K562 (cell line): Measurements from ENCODE around the gene ZNF862. TPM values are rescaled to one million over a fixed set of nuclear protein-coding genes. Genes with fewer than 3 reads are reported as not detected.

Experiments
- ASH1L ChIP-seq: fragments of 450-650 bp; IDR thresholded peaks from 2 replicates; pipeline ENCODE4 v1.6.1; 2018; ENCODE audit warnings: borderline replicate concordance, mild to moderate bottlenecking, low read depth; ENCODE audit not compliant: partially characterized antibody
- CBX3 ChIP-seq, 2 experiments: IDR thresholded peaks; 1 replicate in 1 of 2; 2 replicates in 1 of 2; pipeline ENCODE4 v1.6.1; 2012; ENCODE audit warnings: inconsistent platforms in 2 of 2, low read length in 2 of 2, borderline replicate concordance in 1 of 2, control low read depth in 1 of 2
- CREM ChIP-seq: IDR thresholded peaks from 2 replicates; pipeline ENCODE4 v1.6.1; 2014; ENCODE audit warnings: antibody characterized with exemption, low read depth
- CXXC5 ChIP-seq: fragments of 250-450 bp; sonication (Bioruptor Pico); IDR thresholded peaks from 2 replicates; pipeline ENCODE4 v1.8.0; 2022; ENCODE audit warnings: inconsistent platforms, mild to moderate bottlenecking, moderate library complexity
- HOMEZ ChIP-seq: fragments of 250-450 bp; sonication (Bioruptor Pico); IDR thresholded peaks from 2 replicates; pipeline ENCODE4 v1.4.0; 2020; ENCODE audit warnings: mild to moderate bottlenecking, moderate library complexity
- JUND ChIP-seq, 2 experiments: IDR thresholded peaks; 2 replicates in 1 of 2; 3 replicates in 1 of 2; pipeline ENCODE4 v1.6.1; 2011; ENCODE audit warnings: borderline replicate concordance in 2 of 2, low read depth in 2 of 2, low read length in 2 of 2, improper control_type of control experiment in 1 of 2, missing biosample characterization in 1 of 2, missing genetic modification characterization in 1 of 2, missing genetic modification reagents in 1 of 2
- PBX2 ChIP-seq, 2 experiments: IDR thresholded peaks in 1 of 2; conservative IDR thresholded peaks in 1 of 2; 2 replicates each; pipeline ENCODE4 v1.6.1; 2016; ENCODE audit warnings: low read depth in 2 of 2, mild to moderate bottlenecking in 1 of 2, missing compliant biosample characterization in 1 of 2, missing genetic modification characterization in 1 of 2, moderate library complexity in 1 of 2
- PTBP1 ChIP-seq: fragments of 200-400 bp; formaldehyde crosslinking; IDR thresholded peaks from 2 replicates; pipeline ENCODE4 v1.6.1; 2017; ENCODE audit warnings: low read depth, low read length
- RBFOX2 ChIP-seq: fragments of 200-400 bp; formaldehyde crosslinking; IDR thresholded peaks from 2 replicates; pipeline ENCODE4 v1.6.1; 2017; ENCODE audit warnings: low read depth, mild to moderate bottlenecking, low read length, moderate library complexity
- RBM25 ChIP-seq: fragments of 200-400 bp; formaldehyde crosslinking; IDR thresholded peaks from 2 replicates; pipeline ENCODE4 v1.6.1; 2018; ENCODE audit warnings: low read length, low read depth, moderate library complexity; ENCODE audit not compliant: severe bottlenecking
- TAF1 ChIP-seq: IDR thresholded peaks from 2 replicates; pipeline ENCODE4 v1.6.1; 2011; ENCODE audit warnings: mild to moderate bottlenecking, low read length, moderate library complexity; ENCODE audit not compliant: insufficient read depth, control insufficient read depth, severe bottlenecking; ENCODE audit errors: extremely low read depth
- VEZF1 ChIP-seq: fragments of 200-800 bp; sonication (Bioruptor generic); IDR thresholded peaks from 2 replicates; pipeline ENCODE4 v1.6.1; 2017; ENCODE audit warnings: missing genetic modification characterization, missing compliant biosample characterization
- ZBTB17 ChIP-seq: fragments of 450-650 bp; formaldehyde crosslinking; IDR thresholded peaks from 2 replicates; pipeline ENCODE4 v1.4.0; 2020; ENCODE audit warnings: mild to moderate bottlenecking
- ZFP30 ChIP-seq: fragments of 250-450 bp; sonication (Bioruptor Pico); IDR thresholded peaks from 2 replicates; pipeline ENCODE4 v1.8.0; 2022; ENCODE audit warnings: moderate library complexity, mild to moderate bottlenecking, inconsistent platforms, borderline replicate concordance
- ZNF217 ChIP-seq: sonication (generic); formaldehyde crosslinking; IDR thresholded peaks from 2 replicates; pipeline ENCODE4 v1.8.0; 2022; ENCODE audit warnings: mild to moderate bottlenecking, missing genetic modification reagents
- ZNF224 ChIP-seq: sonication (generic); formaldehyde crosslinking; IDR thresholded peaks from 2 replicates; pipeline ENCODE4 v1.8.0; 2022; ENCODE audit warnings: mild to moderate bottlenecking, missing genetic modification reagents
- ZNF347 ChIP-seq: fragments of 450-650 bp; formaldehyde crosslinking; IDR thresholded peaks from 2 replicates; pipeline ENCODE4 v1.4.0; 2020; ENCODE audit warnings: low read depth, mild to moderate bottlenecking, moderate library complexity
- ZNF79 ChIP-seq: fragments of 250-450 bp; sonication (Bioruptor Pico); IDR thresholded peaks from 2 replicates; pipeline ENCODE4 v1.4.0; 2020; ENCODE audit warnings: low read depth, mild to moderate bottlenecking, moderate library complexity
- polyA plus RNA-seq, 8 experiments: library from polyadenylated mRNA; depleted of rRNA in 4 of 8; stranded (reverse) in 5 of 8; unstranded in 3 of 8; fragments of >200 nt; fragmentation: Nextera tagmentation in 2 of 8; fragmentation: Illumina TruSeq in 1 of 8; extraction: Ambion mirVana in 2 of 8; extraction: Trizol in 1 of 8; gene quantifications; 2 replicates each; pipeline versions ENCODE4 v1.2.1 to v1.2.3, GENCODE V29; 2011 to 2014; ENCODE audit warnings: inconsistent platforms in 1 of 8, missing spikeins in 1 of 8
- total RNA-seq, 7 experiments: library from RNA; depleted of rRNA in 6 of 7; stranded (reverse); fragments of >200 nt in 6 of 7; fragmentation: Illumina TruSeq in 2 of 7; extraction: Trizol in 2 of 7; gene quantifications; 2 replicates each; pipeline versions ENCODE4 v1.2.1 to v1.2.3, GENCODE V29; 2011 to 2021; ENCODE audit warnings: low replicate concordance in 1 of 7

ZNF862 gene
- total and polyA plus RNA-seq, 9 of the 15 experiments (the other 6 are each of a cell fraction or from before 2014, with no cell fraction given), result 1.1 to 3.9 (median 2.6) TPM

- TF ChIP-seq PBX2 (CRISPR knock-in tag; IDR thresholded peaks at IDR 0.05; ENCODE audit: low read depth), result peak; percentile 50
- TF ChIP-seq PBX2 (tag; conservative IDR thresholded peaks at IDR 0.05; ENCODE audit: low read depth), result peak; percentile 77
- TF ChIP-seq PTBP1, result no peak
- TF ChIP-seq HOMEZ (CRISPR knock-in tag), result no peak
- TF ChIP-seq ZNF347, result no peak
- TF ChIP-seq ZBTB17, result no peak
- no peak for TF ChIP-seq ZNF224
- TF ChIP-seq ZNF79 (CRISPR knock-in tag), result no peak
- TF ChIP-seq CBX3 (IDR thresholded peaks at IDR 0.05; ENCODE audit: borderline replicate concordance in 1 of 2, low read length in 2 of 2), result peak in 1 of 2 experiments; percentile 30; a peak in 1 of 3 replicates
- no peak for TF ChIP-seq ZFP30 (CRISPR knock-in tag)
- TF ChIP-seq RBFOX2, result no peak
- no peak for TF ChIP-seq JUND (IDR thresholded peaks at IDR 0.05; ENCODE audit: borderline replicate concordance, low read depth, low read length)
- TF ChIP-seq JUND (tag; IDR thresholded peaks at IDR 0.05; ENCODE audit: borderline replicate concordance, low read depth, low read length), result no peak
- no peak for TF ChIP-seq ZNF217 (CRISPR knock-in tag)
- TF ChIP-seq TAF1, result no peak
- no peak for TF ChIP-seq ASH1L
- no peak for TF ChIP-seq RBM25
- TF ChIP-seq VEZF1, result peak; percentile 31; the same call in 1 of the 2 replicates
- TF ChIP-seq CREM, result no peak
- no peak for TF ChIP-seq CXXC5 (CRISPR knock-in tag)
Measured at GRCh38 chr7:149824748-149825566, 13.2 kb upstream of the ZNF862 start (continued).
